IMR-90 (cell line): ENCODE results near the gene ENKUR.

ENCODE experiments used
- RCOR1 ChIP-seq: IDR thresholded peaks from 2 replicates; pipeline ENCODE4 v1.6.1; 2012; ENCODE audit warnings: mild to moderate bottlenecking, low read length, improper control_type of control experiment; ENCODE audit not compliant: insufficient replicate concordance
- TF ChIP-seq, protein P1 (sequence below): conservative IDR thresholded peaks from 2 replicates; pipeline ENCODE4 v1.5.1; 2012; ENCODE audit warnings: mild to moderate bottlenecking, low read depth, low read length, improper control_type of control experiment
- TF ChIP-seq, protein P2 (sequence below): fragments of 150-350 bp; IDR thresholded peaks from 2 replicates; pipeline ENCODE4 v1.6.1; 2016; ENCODE audit warnings: low read depth, mild to moderate bottlenecking, low read length, moderate library complexity, borderline replicate concordance

- TF ChIP-seq, protein P1, sequence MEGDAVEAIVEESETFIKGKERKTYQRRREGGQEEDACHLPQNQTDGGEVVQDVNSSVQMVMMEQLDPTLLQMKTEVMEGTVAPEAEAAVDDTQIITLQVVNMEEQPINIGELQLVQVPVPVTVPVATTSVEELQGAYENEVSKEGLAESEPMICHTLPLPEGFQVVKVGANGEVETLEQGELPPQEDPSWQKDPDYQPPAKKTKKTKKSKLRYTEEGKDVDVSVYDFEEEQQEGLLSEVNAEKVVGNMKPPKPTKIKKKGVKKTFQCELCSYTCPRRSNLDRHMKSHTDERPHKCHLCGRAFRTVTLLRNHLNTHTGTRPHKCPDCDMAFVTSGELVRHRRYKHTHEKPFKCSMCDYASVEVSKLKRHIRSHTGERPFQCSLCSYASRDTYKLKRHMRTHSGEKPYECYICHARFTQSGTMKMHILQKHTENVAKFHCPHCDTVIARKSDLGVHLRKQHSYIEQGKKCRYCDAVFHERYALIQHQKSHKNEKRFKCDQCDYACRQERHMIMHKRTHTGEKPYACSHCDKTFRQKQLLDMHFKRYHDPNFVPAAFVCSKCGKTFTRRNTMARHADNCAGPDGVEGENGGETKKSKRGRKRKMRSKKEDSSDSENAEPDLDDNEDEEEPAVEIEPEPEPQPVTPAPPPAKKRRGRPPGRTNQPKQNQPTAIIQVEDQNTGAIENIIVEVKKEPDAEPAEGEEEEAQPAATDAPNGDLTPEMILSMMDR: no peak
- TF ChIP-seq, protein P2, sequence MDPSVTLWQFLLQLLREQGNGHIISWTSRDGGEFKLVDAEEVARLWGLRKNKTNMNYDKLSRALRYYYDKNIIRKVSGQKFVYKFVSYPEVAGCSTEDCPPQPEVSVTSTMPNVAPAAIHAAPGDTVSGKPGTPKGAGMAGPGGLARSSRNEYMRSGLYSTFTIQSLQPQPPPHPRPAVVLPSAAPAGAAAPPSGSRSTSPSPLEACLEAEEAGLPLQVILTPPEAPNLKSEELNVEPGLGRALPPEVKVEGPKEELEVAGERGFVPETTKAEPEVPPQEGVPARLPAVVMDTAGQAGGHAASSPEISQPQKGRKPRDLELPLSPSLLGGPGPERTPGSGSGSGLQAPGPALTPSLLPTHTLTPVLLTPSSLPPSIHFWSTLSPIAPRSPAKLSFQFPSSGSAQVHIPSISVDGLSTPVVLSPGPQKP: no peak
- TF ChIP-seq RCOR1: no peak
These were observed 31.8 kb upstream of the ENKUR start for GRCh38 chr10:25047591-25048301.
